ENCODE measurements around the gene TRNT1.

TRNT1 gene

DNA sequence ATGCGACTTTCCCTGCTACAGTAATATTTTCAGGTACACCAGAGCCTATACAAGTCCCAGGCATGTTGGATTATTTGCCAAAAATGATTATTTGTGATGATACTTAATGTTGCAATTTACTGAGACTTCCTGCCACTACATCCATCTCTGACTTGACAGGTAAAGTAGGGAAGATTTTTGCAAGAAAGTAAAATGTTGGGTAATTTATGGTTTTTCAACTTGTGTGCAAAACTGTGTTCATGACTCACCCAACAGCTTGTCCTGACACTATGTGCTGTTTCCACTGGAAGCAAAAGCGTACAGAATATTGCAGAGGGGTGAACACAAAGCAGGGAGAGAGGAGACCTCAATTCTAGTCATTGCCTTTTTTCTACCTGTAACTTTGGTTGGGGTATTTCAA, 58.1 kb downstream of the TRNT1 start:
- no peaks in the 10 kb centered on the region for H3K9me3 ChIP-seq (ENCODE audit: insufficient read depth, low read depth, low read length)
- no peaks in the 10 kb centered on the region for H3K4me1 ChIP-seq (ENCODE audit: insufficient read depth, low read length)
- H3K27me3 ChIP-seq (ENCODE audit: insufficient read depth, low read length) = peaks cover 22% of the 10 kb centered on the region; the same call in 1 of the 2 replicates
- H3K9ac ChIP-seq (ENCODE audit: low read depth, low read length) = no peak overlapping the region
- no peak overlapping the region for H3K4me3 ChIP-seq (ENCODE audit: low read length)
- H3K27ac ChIP-seq (ENCODE audit: low read length) = no peak overlapping the region
- no peaks in the 10 kb centered on the region for H3K36me3 ChIP-seq (ENCODE audit: insufficient read depth, low read depth, low read length)

DNA sequence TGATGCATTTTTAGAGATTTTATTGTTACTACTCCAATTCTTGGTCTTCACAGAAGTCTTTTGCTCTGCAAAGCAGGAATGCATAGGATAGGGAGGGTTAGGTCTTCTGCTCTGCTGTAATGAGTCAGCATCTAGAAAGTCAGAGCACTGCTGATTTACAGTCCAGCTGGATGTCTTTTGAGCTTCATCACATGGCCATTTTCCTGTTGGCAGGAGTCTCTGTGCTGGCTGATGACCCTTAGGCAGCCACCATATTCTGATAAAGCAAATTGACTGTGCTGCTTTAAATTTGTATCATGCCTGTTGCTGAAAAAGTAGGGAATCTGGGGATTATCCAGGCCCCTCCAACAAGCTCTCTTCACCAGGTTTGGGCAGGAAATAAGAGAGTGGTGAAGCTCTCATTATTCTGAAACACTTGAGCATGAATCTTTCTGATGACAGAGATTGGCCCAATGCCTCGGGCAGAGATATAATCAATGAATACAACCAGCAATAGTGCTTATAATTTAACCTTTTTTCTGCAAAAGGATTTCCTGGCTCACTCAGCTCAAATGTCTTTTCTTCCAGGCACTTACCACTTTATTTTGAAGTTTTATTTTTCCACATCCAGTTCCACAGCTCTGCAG, 62.5 kb downstream of the TRNT1 start:
- Histone ChIP-seq H3K27me3 (ENCODE audit: insufficient read depth, low read length) (0 out of 2 replicates have a peak, but pooled peaks cover 10% of the 10 kb centered on the region), H3K9me3 (ENCODE audit: insufficient read depth, low read depth, low read length) (no peaks in the 10 kb centered on the region), H3K36me3 (ENCODE audit: insufficient read depth, low read depth, low read length) (no peaks in the 10 kb centered on the region), H3K4me3 (ENCODE audit: low read length) (no peak overlapping the region), H3K27ac (ENCODE audit: low read length) (no peak overlapping the region), H3K4me1 (ENCODE audit: insufficient read depth, low read length) (no peaks in the 10 kb centered on the region), H3K9ac (ENCODE audit: low read depth, low read length) (no peak overlapping the region)

- Histone ChIP-seq H3K9me3 (ENCODE audit: insufficient read depth, low read depth, low read length) (no peaks in the 10 kb centered on the region), H3K27ac (ENCODE audit: low read length) (no peak overlapping the region), H3K4me1 (ENCODE audit: insufficient read depth, low read length) (no peaks in the 10 kb centered on the region), H3K4me3 (ENCODE audit: low read length) (no peak overlapping the region), H3K36me3 (ENCODE audit: insufficient read depth, low read depth, low read length) (no peaks in the 10 kb centered on the region), H3K9ac (ENCODE audit: low read depth, low read length) (no peak overlapping the region), H3K27me3 (ENCODE audit: insufficient read depth, low read length) (0 out of 2 replicates have a peak, but pooled peaks cover 3% of the 10 kb centered on the region)
These were observed 63.2 kb downstream of the TRNT1 start for GRCh38 chr3:3189961-3190360.

DNA sequence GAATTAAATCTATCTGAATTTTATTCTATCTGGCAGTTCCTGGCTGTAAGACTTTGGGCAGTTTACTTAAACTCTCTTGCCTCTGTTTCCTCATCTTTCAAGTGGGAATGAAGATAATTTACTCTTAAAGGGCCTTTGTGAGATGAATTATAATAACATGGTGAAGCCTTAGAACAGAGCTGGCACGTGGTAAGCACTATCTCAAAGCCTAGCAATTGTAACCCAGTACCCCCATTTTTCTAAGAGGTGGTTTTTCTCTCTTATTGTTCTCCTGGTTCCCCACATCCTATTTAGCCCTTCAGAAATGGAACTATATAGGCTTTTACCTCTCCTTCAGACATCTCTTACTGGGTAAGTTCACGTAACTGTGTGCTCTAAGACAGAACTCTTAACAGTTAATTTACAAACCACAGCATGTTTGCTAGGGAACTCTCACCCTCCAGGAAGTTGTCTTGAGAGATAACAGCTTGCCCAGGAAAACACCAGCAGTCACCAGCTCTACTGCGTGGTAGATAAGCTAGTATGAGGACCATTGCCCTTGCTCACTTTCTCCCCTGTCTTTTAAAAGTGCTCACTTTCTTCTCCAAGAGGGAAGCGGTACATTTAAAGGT, 65.0 kb downstream of the TRNT1 start:
- no peak overlapping the region for H3K4me3 ChIP-seq (ENCODE audit: low read length)
- no peaks in the 10 kb centered on the region; the same call in 1 of the 2 replicates for H3K27me3 ChIP-seq (ENCODE audit: insufficient read depth, low read length)
- H3K4me1 ChIP-seq (ENCODE audit: insufficient read depth, low read length) = no peaks in the 10 kb centered on the region
- no peak overlapping the region for H3K27ac ChIP-seq (ENCODE audit: low read length)
- no peak overlapping the region for H3K9ac ChIP-seq (ENCODE audit: low read depth, low read length)
- H3K36me3 ChIP-seq (ENCODE audit: insufficient read depth, low read depth, low read length) = no peaks in the 10 kb centered on the region
- H3K9me3 ChIP-seq (ENCODE audit: insufficient read depth, low read depth, low read length) = no peaks in the 10 kb centered on the region

GRCh38 chr3:3192286-3192675, 65.5 kb downstream of the TRNT1 start:
- Histone ChIP-seq H3K9me3 (ENCODE audit: insufficient read depth, low read depth, low read length) (no peaks in the 10 kb centered on the region), H3K4me3 (ENCODE audit: low read length) (no peak overlapping the region), H3K27me3 (ENCODE audit: insufficient read depth, low read length) (no peaks in the 10 kb centered on the region; the same call in 1 of the 2 replicates), H3K4me1 (ENCODE audit: insufficient read depth, low read length) (no peaks in the 10 kb centered on the region), H3K27ac (ENCODE audit: low read length) (no peak overlapping the region), H3K36me3 (ENCODE audit: insufficient read depth, low read depth, low read length) (no peaks in the 10 kb centered on the region), H3K9ac (ENCODE audit: low read depth, low read length) (no peak overlapping the region)

DNA sequence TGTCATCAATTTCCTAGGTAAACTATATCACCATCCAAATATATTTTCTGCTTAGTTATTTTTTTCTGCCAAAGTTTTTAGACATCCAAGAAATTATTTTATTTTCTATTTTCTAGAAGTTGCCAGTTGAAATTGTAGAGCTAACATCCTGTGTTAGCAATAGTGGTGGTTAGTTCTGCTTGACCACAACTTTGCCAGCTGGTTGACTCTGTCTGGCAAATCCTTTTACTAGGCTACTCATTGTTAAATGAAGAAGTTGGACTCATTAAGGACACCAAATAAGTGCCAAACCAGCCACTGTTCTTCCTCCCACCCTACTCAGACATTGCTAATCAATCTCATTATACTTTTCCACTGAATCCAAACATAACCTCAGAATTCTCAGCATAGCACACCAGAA, 68.1 kb downstream of the TRNT1 start:
- H3K4me1 ChIP-seq (ENCODE audit: insufficient read depth, low read length) = no peaks in the 10 kb centered on the region
- H3K36me3 ChIP-seq (ENCODE audit: insufficient read depth, low read depth, low read length) = no peaks in the 10 kb centered on the region
- no peaks in the 10 kb centered on the region for H3K9me3 ChIP-seq (ENCODE audit: insufficient read depth, low read depth, low read length)
- no peak overlapping the region for H3K9ac ChIP-seq (ENCODE audit: low read depth, low read length)
- H3K4me3 ChIP-seq (ENCODE audit: low read length) = no peak overlapping the region
- H3K27ac ChIP-seq (ENCODE audit: low read length) = no peak overlapping the region
- no peaks in the 10 kb centered on the region; the same call in 1 of the 2 replicates for H3K27me3 ChIP-seq (ENCODE audit: insufficient read depth, low read length)

- Histone ChIP-seq H3K9me3 (ENCODE audit: insufficient read depth, low read depth, low read length) (no peaks in the 10 kb centered on the region), H3K27me3 (ENCODE audit: insufficient read depth, low read length) (no peaks in the 10 kb centered on the region; the same call in 1 of the 2 replicates), H3K4me1 (ENCODE audit: insufficient read depth, low read length) (no peaks in the 10 kb centered on the region), H3K36me3 (ENCODE audit: insufficient read depth, low read depth, low read length) (no peaks in the 10 kb centered on the region), H3K4me3 (ENCODE audit: low read length) (no peak overlapping the region), H3K27ac (ENCODE audit: low read length) (no peak overlapping the region), H3K9ac (ENCODE audit: low read depth, low read length) (no peak overlapping the region)
These were observed 69.6 kb downstream of the TRNT1 start for GRCh38 chr3:3196148-3196861.

Data from iPS-20b (cell line).